GM12878 (cell line): Measurements from ENCODE around the gene PXMP4. TPM values are rescaled to one million over a fixed set of nuclear protein-coding genes. Genes with fewer than 3 reads are reported as not detected.

Source experiments
- ATF7 ChIP-seq: fragments of 450-650 bp; IDR thresholded peaks from 2 replicates; pipeline ENCODE4 v1.6.1; 2016; ENCODE audit warnings: low read depth, mild to moderate bottlenecking
- BCLAF1 ChIP-seq: fragments of 450-650 bp; IDR thresholded peaks from 2 replicates; pipeline ENCODE4 v1.6.1; 2017; ENCODE audit warnings: antibody characterized with exemption, mild to moderate bottlenecking, moderate library complexity
- IRF3 ChIP-seq: fragments of 450-650 bp; IDR thresholded peaks from 2 replicates; pipeline ENCODE4 v1.6.1; 2014; ENCODE audit warnings: mild to moderate bottlenecking
- PRDM15 ChIP-seq: fragments of 450-650 bp; formaldehyde crosslinking; IDR thresholded peaks from 2 replicates; pipeline ENCODE4 v1.4.0; 2020; ENCODE audit warnings: mild to moderate bottlenecking, moderate library complexity
- SRF ChIP-seq, 2 experiments: IDR thresholded peaks; 2 replicates each; pipeline ENCODE4 v1.6.1; 2011; ENCODE audit warnings: low read depth in 2 of 2, low read length in 2 of 2, mild to moderate bottlenecking in 1 of 2, moderate library complexity in 1 of 2
- ZBED1 ChIP-seq: IDR thresholded peaks from 2 replicates; pipeline ENCODE4 v1.6.1; 2016; ENCODE audit warnings: borderline replicate concordance
- ZNF24 ChIP-seq: fragments of 450-650 bp; IDR thresholded peaks from 2 replicates; pipeline ENCODE4 v1.6.1; 2017; ENCODE audit warnings: antibody characterized with exemption, mild to moderate bottlenecking
- ZNF687 ChIP-seq: fragments of 450-650 bp; IDR thresholded peaks from 2 replicates; pipeline ENCODE4 v1.6.1; 2017; ENCODE audit warnings: mild to moderate bottlenecking, moderate library complexity
- polyA plus RNA-seq, 11 experiments: library from polyadenylated mRNA; depleted of rRNA in 4 of 11; unstranded in 6 of 11; stranded (reverse) in 5 of 11; fragments of >200 nt; fragmentation: Nextera tagmentation in 4 of 11; fragmentation: Illumina TruSeq in 1 of 11; extraction: Ambion mirVana in 4 of 11; extraction: Trizol in 1 of 11; gene quantifications; 1 replicate in 1 of 11; 2 replicates in 10 of 11; pipeline versions ENCODE4 v1.2.1 to v1.2.3, GENCODE V29; 2011 to 2016; ENCODE audit warnings: inconsistent platforms in 2 of 11, missing spikeins in 2 of 11, low read depth in 1 of 11
- total RNA-seq, 4 experiments: library from RNA; depleted of rRNA in 3 of 4; stranded (reverse); fragments of >200 nt in 3 of 4; fragmentation: Illumina TruSeq in 1 of 4; extraction: Trizol in 1 of 4; gene quantifications; 2 replicates each; pipeline versions ENCODE4 v1.2.1 to v1.2.3, GENCODE V29; 2013 to 2021

PXMP4 gene
- total and polyA plus RNA-seq, 10 of the 15 experiments (the other 5 are each of a cell fraction or from before 2014, with no cell fraction given) = 3.6 to 19.2 (median 8.6) TPM

GRCh38 chr20:33765592-33765991 is 45.5 kb upstream of the PXMP4 start (continued):
- TF ChIP-seq ZNF24 (no peak), PRDM15 (CRISPR knock-in tag) (no peak), ZNF687 (no peak), SRF (IDR thresholded peaks at IDR 0.05; ENCODE audit: low read depth in 2 of 2, low read length in 2 of 2) (no peak), ATF7 (no peak), IRF3 (no peak), ZBED1 (no peak), BCLAF1 (no peak)
- TF ChIP-seq, all 136 proteins: peak for 0
